ENCODE measurements around the gene SNAP47.

Gene SNAP47

DNA sequence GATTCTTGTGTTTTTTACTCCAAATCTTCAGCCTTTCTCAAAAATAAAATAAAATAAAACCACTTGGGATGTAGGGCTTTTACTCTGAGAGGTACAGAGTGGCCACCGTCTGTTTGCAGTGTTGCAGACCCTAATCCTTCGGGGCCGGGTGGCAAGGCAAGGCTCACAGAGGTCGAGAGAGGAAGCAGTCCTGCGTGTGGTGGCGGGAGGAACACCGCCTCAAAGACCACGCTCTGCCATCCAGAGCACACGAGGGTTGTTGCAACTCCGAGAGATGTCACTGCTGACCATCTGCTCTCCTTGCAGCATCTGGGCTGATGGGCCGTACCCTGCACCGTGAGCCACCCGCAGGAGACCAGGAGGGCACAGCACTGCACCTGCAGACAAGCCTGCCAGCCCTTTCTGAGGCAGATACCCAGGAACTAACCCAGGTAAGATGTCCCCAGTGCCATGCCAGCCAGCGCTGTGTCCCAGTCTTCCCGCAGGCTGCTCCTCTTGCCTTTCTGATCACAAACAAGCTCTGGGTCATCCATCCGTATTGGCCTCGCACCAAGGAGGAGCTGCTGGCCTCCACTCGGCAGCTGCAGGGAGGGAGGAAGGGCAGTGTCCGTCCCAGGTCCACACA lies 31.5 kb downstream of the SNAP47 start:
- no peak for TF ChIP-seq GATA3 (IDR thresholded peaks at IDR 0.05; ENCODE audit: low read depth, low read length)
- no peak for TF ChIP-seq GATA2 (IDR thresholded peaks at IDR 0.05; ENCODE audit: low read depth, low read length)

DNA sequence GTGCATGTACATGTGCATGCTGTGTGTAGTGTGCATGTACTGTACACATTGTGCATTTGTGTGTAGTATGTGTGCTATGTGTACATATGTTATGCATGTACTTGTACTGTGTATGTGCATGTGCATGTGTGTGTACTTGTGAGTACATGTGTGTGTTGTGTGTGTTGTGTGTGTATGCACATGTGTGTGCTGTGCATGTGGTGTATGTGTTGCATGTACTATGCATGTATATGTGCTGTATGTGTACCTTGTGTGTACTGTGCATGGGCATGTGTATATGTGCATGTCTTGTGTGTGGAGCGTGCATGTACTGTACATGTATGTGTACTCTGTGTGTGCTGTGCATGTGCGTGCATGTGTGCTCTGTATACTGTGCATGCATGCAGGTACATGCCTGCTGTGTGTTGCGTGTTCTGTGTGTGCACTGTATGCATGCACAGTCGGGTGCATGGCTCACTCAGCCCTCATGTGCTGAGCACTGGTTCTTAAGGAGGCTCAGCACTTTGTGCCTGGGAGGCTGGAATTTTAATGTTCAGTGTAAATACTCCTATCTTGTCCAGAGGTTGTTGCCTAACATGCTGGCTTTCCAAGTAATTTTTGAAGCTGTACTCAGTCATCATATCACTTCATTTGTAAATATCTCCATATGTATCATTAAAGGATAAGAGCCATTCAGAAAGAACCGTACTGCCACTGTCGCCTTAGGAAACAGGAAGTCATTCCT lies 32.3 kb downstream of the SNAP47 start:
- TF ChIP-seq GATA3 (IDR thresholded peaks at IDR 0.05; ENCODE audit: low read depth, low read length) (no peak), GATA2 (IDR thresholded peaks at IDR 0.05; ENCODE audit: low read depth, low read length) (no peak)

DNA sequence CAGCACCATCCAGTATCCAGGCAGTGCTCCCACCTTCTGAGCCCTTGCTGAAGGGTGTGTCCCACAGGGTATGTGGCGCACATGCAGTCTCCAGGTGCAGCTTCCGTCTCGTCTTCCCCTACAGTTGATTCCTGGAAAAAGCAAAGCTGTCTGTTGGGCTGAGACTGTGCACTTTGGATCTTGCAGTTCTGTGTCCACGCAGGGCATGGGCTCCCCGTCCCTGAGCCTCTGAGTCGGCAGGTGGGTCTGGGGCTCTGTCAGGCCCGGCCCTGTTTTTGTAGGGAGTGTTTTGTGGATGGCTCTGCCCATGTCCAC lies 32.8 kb downstream of the SNAP47 start:
- TF ChIP-seq GATA2 (IDR thresholded peaks at IDR 0.05; ENCODE audit: low read depth, low read length): no peak
- TF ChIP-seq GATA3 (IDR thresholded peaks at IDR 0.05; ENCODE audit: low read depth, low read length): no peak

DNA sequence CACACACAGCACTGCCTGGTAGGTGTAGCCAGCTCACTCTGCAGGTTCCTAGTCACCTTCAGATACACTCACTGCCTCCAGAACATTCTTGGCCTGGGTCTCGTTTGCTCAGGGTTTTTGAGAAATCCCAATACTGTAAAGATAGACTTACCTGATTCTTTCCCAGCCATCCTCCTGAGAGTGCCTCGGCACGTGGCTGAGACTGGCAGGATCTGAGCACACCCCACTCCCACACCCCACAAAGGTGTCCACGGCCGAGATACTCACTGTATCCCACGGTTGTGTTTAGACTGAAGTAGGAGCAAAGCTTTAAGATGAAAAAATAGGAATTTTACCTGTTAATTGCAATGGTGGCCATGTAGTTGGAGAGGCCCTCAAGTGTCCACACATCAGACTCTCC lies 33.4 kb downstream of the SNAP47 start:
- TF ChIP-seq GATA3 (IDR thresholded peaks at IDR 0.05; ENCODE audit: low read depth, low read length) (no peak), GATA2 (IDR thresholded peaks at IDR 0.05; ENCODE audit: low read depth, low read length) (no peak)

DNA sequence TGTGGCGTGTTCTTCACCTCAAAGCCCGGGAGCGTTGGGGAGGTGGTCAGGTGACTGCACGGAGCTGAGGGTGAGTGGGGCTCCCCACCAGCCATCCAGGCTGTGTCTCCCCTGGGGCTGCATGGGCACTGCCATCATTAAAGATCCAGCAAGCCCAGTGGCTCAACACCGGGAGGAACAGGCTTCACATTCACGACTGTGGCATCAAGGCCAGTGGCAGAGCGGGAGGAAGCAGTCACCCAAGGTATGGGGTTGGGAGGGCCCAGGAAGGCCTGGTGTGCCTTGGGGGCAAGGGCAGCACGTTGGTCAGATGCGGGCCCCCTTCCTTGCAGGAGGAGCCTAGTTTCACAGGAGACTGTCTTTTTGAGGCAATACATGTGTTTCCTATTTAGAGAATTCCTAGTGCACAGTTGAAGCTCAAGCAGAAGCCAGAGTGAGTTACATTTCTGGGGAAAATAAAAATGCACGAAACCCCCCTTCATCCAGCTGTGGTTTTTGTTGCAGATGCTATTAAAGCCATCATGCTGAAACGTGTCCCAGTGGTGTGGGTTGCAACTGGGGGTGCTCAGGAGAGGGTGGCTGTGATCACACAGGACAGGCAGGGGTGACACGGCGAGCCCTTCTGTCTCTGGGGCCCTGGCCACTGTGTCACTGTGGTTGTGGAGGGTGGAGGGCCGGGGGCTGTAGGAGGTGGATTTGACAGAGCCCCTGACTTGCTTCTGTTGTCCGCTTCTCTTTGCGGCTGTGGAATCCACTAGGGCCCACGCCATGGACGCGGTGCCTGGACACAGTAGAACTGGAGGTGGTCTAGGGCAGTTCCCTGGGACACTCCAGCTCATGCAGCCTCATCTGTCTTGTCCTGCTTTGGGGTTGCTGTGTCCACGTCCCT lies 34.1 kb downstream of the SNAP47 start:
- no peak for TF ChIP-seq GATA2 (IDR thresholded peaks at IDR 0.05; ENCODE audit: low read depth, low read length)
- no peak for TF ChIP-seq GATA3 (IDR thresholded peaks at IDR 0.05; ENCODE audit: low read depth, low read length)

DNA sequence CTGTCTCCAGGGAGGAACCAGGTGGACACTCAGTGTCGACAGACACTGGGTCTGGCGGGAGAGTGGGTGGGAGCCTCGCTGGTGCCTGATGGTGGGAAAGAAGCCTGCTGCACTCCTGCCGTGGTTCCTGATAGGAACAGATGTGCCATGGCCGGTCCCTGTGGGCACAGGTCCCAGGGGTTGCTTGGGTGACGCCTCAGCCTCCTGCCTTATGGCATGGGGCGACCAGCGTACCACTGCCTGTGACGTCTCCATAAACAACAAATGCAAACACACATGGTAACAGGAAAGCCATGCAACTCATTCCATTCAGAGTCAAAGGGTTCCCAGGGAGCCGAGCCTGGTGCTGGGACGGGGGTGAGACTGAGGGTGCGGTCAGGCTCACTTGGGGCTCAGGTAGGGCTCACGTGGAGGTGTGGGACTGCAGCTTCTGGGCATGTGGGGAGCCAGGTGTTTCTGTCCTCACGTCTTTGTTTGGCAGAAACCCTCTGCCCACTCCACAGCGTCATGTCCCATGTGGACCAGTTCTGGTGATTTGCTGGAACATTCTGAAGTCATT lies 34.8 kb downstream of the SNAP47 start:
- TF ChIP-seq GATA3 (IDR thresholded peaks at IDR 0.05; ENCODE audit: low read depth, low read length) (no peak), GATA2 (IDR thresholded peaks at IDR 0.05; ENCODE audit: low read depth, low read length) (no peak)

DNA sequence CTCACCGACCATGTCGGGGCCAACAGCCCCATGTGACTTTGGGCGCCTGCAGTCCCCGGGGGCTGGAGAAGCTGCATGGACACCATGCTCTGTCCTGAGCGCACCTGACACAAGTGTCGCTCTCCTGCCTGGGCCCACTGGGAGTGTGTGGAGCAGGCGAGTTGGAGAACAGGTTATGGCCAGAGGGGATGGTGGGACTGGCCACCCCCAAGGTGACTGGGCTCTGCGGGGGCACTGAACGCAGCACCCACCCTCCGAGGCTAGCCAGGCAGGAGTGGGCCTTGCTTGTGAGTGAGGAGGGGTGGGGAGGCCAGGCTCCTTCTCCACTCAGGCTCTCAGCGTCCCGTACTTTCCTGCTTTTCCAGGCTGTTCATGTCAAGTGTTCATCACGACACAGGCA lies 35.6 kb downstream of the SNAP47 start:
- no peak for TF ChIP-seq GATA2 (IDR thresholded peaks at IDR 0.05; ENCODE audit: low read depth, low read length)
- TF ChIP-seq GATA3 (IDR thresholded peaks at IDR 0.05; ENCODE audit: low read depth, low read length): no peak

DNA sequence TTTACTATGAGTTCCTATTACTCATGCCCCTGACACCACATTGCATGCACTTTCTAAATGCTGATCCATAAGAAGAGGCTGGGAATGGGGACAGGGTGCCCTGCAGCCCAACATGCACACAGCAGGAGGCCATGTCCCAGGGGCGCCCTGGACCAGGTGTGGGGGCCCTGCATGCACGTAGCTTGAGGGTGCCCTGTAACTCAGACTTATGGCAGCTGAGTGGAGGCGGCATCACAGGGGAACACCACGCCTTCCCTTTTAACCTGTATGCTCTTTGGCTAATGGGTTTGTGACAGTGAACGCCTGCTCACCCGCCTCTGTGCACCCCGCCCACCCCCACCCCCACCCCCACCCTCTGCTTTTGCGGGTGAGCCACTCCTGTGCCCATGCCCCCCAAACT lies 36.1 kb downstream of the SNAP47 start:
- TF ChIP-seq GATA3 (IDR thresholded peaks at IDR 0.05; ENCODE audit: low read depth, low read length) (no peak), GATA2 (IDR thresholded peaks at IDR 0.05; ENCODE audit: low read depth, low read length) (no peak)

DNA sequence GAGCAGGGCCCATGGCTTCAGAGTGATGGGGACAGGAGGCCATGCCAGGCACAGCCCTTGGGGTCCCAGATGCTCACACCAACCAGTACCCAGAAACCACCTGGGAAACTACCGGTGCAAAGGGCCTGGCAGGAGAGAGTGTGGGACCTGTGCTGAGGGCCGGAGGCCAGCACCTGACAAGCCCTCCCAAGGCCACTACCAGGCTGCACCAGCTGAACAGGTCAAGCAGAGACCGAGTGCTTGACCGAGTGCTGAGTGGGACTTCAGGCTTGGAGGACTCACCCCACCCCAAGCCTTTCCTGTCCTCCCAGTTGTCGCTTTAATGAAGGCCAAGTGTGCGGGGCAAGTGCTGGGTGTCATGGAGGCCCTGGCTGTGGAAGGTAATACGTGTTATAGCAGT lies 36.5 kb downstream of the SNAP47 start:
- TF ChIP-seq GATA2 (IDR thresholded peaks at IDR 0.05; ENCODE audit: low read depth, low read length): no peak
- TF ChIP-seq GATA3 (IDR thresholded peaks at IDR 0.05; ENCODE audit: low read depth, low read length): no peak

DNA sequence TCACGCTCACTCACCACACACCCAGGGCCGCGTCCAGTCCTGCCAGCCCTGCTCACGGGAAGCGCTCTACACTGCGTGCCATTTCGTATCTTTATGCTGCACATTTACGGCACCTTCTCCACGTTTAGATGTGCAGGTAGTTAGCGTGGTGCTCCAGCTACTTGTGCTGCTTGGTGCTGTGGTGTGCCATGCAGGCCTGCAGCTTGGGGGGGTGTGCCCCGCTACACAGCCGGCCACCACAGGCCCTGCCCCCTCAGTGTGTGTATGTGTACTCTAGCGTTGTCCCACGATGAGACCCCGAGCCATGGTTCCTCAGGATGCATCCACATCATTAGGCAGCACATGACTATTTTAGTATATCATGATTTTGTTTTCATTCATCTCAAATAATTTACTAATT lies 38.3 kb downstream of the SNAP47 start:
- TF ChIP-seq GATA2 (IDR thresholded peaks at IDR 0.05; ENCODE audit: low read depth, low read length) (no peak), GATA3 (IDR thresholded peaks at IDR 0.05; ENCODE audit: low read depth, low read length) (no peak)

DNA sequence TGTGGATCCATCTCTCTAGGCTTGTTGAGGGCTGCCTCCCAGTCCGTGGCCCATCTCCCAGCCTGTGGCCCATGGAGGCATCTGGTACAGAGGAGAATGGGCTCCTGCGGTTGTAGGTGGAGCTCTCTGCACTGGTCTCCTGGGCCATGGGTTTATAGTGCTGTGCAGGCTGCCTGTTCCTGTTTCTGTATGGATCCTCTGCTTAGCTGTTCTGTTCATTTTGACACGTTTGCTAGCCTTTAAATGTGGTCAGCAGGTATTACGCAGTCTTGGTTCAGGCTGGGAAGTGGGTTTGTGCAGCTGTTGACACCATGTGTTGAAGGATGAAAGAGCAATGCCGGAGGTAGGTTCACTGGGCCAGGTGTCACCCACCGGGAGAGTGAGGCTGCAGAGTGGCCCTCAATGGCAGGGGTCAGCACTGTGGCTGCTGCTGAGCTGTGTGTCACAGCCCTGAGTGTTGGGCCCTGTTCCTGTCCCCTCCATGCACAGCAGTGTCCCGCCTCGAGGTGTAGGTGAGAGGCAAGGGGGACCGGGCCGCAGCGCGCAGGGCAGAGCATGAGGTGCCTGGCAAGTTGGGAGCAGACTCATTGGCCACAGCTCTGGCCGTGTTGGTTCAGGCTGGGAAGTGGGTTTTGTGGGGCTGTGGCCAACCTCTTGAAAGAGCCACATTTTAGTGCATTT lies 39.0 kb downstream of the SNAP47 start:
- TF ChIP-seq GATA2 (IDR thresholded peaks at IDR 0.05; ENCODE audit: low read depth, low read length) (no peak), GATA3 (IDR thresholded peaks at IDR 0.05; ENCODE audit: low read depth, low read length) (no peak)

DNA sequence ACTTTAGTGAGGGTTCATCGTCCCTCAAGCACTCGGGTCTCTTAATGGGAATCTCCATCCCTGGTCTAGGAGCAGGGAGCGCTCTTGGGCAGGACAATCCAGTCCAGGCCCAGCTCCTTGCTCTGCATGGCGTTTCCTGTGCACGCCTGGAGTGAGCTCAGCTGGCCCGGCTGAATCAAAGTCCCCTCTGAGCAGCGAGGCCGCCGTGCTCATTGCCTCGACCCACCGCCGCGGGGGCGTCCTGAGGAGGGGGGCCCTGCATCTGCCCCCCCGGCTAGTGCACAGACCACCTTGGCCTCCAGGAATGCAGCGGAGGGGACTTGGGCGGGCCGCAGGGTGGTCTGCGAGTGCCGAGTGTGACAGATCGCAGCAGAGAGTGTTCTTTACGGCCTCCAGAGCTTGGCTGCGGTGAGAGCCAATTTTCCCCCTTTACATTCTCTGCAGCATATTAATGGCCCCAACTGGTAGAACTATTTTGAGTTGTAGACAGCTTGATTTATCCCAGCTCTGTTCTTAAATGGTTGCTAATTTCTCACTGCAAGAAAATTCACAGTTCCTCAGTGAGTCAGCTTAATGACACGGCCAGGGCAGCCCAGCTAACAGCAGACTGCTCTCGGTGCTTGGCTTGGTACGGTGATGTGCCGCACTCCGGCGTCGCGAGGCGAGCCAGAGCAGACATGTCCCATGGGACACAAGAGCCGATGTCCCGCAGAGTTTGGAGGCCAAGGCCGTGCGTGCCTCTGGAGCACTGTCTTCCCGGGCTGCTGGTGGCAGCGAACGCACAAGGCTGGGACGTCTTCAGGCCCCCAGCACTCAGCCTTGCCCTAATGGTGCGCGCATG lies 39.8 kb downstream of the SNAP47 start:
- TF ChIP-seq GATA3 (IDR thresholded peaks at IDR 0.05; ENCODE audit: low read depth, low read length): no peak
- TF ChIP-seq GATA2 (IDR thresholded peaks at IDR 0.05; ENCODE audit: low read depth, low read length): no peak

DNA sequence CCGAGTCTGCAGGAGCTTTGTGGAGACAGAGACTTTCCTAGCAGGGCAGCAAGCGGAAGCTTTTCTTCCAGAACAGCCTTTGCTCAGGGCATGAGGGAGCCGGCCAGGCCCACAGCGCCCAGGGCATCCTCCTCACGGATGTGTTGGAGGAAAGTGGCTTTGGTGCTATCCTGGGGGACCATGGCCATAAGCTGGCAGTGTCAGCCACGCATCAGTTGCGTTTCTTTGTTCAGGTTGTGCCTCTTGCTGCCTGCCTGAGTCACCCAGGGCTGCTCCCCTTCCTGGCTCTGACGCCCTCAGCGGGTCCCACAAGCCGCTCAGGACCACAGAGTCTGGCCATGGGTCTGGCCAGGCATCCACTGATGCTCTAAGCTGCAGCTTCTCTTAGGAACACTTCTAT lies 40.6 kb downstream of the SNAP47 start:
- TF ChIP-seq GATA2 (IDR thresholded peaks at IDR 0.05; ENCODE audit: low read depth, low read length): no peak
- no peak for TF ChIP-seq GATA3 (IDR thresholded peaks at IDR 0.05; ENCODE audit: low read depth, low read length)

Data from SH-SY5Y (cell line).